ENCODE data around the gene HAUS2.
A peak's percentile ranks its signal among the peaks of the same experiment; 100 is the strongest.
"Not testable (repeated sequence)": the region's sequence is repeated elsewhere in the genome, so short reads cannot be mapped to it uniquely, and the experiment has no call there.

HAUS2 gene

DNA sequence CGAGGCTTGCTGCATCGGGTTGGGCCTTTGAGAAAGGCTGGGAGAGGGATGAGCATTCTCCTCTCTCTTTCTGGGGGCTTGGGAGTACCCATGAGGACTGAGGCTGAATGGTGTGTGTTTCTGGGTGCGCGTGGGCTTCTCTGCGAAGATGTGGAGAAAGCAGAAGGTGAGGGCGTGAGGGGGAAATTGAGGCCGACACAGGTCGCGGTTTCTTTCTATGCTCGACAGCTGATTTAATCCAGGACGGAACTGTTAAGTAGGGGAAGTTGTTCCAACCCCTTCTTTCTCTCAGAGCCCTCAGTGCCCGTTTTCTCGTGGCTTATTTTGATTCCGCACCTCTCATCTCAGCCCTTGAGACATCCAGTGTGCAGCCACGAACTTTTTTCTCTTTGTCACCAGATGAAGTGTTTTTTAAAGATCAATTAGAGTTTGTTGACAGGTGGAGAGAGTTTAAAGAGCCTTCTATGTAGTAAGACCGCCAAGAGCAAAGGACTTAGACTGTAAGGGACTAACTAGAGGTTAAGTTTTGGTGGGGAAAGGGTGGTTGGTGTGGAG, 27.5 kb downstream of the HAUS2 start:
- no peak for DNase-seq

DNA sequence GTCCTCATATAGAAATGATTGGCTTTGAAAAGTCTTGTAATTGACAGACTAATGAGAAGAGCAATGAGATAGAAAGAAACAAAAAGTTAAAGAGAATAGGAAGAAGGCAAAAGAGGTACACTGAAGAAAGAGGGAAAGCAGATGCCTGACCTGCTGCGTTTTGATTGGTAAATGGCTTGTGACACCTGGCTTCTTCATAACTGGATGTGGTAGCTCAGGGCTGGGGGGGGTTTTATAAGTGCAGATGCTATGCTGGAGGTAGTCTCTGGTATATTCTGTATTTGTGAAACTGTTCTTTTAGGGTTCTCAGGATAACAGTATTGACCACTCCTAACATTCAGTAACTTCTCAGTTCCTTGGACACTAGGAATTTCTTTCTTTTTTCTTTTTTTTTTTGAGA, 28.1 kb downstream of the HAUS2 start:
- DNase-seq: no peak

DNA sequence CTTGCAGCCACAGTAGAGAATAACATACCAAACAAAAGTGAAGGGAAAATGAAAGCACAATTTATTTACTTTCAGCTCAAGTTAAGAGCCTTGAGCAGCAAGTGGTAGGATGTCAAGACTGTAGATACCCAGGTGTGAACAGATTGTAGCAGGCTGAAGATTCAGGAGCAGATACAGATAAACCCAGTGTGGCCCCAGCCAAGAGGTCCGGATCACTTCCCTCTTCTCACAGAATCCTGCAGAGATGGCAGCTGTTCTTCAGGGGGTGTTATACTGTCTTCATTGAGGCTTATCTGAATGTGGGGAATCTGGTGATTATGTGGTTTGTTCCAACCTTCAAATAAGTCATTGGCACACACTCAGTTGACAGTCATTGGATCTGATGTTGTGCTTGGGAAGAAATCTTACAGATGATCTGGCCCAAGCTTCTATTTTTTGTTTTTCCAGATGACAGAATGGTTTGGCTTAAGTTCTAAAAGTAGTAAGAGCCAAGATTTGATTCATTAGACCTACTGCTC, 28.9 kb downstream of the HAUS2 start:
- no peak for DNase-seq

DNA sequence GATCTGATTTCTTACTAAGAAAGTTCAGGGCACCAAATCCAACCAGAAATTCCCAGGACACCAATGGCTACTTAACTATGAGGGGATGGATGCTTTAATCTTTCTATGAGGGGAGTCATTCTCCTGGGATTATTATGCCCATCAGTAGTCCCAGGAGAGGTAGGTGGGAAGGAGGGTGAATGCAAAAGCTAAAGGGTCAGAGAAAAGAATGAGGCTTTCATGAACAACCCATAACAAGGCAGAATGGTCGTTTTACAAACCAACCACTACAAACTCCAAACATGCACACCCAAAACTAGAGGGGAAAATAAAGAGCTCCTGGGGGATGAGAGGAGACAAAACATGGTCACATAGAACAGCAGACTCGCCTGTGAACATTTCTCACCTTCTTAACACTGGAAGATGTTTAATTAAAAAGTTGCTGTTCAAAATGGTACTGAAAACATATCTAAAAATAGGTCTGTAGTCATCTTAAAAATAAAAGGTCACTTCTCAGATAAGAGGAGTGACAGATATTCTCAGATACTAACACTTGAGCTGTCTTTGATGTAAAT, 30.4 kb downstream of the HAUS2 start:
- no peak for DNase-seq

DNA sequence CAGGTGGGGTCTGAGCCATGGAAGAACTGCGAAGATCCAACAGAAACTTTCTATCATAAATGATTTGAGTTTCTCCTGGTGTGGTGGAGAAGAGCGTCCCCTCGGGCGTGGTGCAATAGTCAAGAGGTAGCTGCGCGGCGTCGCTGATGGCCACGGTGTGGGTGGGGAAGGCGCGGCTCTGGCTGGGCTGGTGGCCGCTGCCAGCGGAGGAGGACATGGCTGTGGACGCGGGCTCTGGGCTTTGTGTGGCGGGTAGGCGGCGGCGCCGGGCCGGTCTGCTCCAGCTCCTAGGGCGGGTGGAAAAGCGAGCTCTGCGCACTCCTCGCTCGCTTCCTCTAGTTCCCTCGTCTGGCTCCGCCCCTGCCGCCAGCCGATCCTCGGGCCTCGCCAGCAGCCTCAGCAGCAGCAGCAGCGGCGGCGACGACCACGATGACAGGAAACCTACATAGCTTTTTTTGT, 32.7 kb downstream of the HAUS2 start:
- peak; percentile 73 for DNase-seq

DNA sequence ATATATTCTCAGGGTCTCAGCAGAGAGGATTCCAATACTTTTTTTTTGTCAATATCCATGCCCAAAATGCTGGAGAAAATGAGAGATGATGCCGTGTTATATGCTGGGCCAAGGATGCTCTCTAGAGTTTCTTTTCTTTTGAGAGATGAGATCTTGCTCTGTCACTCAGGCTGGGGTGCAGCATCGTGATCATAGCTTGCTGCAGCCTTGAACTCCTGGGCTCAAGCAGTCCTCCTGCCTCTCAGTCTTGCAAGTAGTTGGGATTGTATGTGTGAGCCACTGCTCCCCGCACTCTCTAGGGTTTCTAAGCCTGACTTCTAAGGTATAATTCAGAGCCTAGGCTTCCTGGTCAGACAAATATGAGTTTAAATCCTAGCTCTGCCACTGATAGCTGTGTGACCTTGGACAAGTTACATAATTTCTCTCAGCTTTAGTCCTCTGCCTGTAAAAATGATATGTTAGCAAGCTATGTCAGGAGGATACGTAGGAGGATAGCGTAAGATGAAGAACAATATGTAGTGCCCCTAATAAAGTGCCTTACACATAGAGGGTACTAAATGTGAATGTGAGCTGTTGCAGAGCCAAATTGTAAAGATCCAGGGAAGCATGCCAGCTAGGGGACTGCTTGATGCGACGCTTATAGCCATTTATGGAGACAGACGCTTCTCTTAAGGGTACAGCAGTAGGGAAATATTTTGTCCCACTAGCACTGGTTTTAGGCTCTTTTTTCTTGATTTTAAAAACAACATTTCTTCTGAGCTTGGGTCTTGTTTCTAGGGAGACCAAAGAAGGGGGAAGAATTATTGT, 34.1 kb downstream of the HAUS2 start:
- DNase-seq: peak; percentile 28

DNA sequence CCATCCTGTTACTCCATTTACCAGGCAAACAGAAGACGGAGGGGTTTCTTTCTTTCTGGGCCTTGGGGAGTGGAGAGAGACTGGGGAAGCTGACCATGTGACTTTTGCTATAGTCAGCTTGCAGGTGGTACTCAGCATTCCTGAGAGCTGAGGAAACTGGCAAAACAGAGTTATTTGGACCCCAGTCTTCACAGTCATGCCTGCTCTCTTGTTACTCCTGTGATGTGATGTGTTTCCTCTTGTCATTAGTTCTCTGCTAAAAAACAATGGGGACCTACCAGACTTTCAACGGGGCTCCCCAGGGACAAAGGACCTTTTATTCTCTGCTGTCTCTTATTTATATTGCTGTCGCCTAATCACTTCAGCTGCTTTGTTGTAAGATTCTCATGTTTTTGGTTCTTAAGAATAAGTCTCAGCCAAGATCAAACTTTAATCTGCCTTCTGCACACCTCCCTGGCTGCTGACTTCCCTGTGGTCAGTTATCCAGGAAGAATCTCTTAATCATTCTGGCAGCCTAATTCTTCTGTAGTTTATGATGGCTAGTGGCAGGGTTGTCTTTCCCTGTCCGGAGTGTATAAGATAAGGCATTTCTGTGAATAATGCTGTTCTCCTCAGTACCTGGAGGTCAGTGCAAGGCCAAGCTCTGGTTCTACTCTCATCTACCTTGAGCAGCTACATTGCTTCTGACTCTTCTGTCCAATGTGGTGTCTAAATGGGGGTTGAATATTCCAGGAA, 35.6 kb downstream of the HAUS2 start:
- DNase-seq: no peak

DNA sequence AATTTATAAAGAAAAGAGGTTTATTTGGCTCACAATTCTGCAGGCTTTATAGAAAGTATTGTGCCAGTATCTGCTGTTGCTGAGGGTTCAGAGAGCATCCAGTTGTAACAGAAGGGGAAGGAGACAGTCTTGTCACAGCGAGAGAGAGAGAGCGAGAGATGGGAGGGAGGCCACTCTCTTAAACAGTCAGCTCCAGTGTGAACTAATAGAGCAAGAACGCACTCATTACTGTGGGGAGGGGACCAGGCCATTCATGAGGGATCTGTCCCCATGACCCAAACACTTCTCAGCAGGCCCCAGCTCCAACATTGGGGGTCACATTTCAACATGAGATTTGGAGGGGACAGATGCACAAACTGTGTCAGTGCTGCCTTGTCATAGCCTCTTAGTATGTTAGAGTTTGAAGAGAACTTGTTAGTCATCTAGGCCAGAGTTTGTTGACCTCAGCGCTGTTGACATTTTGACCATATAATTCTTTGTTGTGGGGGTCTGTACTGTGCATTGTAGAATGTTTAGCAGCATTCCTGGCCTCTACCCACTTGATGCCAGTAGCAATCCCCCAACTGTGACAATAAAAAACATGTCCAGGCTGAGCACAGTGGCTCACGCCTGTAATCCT, 42.1 kb downstream of the HAUS2 start:
- no peak for DNase-seq

DNA sequence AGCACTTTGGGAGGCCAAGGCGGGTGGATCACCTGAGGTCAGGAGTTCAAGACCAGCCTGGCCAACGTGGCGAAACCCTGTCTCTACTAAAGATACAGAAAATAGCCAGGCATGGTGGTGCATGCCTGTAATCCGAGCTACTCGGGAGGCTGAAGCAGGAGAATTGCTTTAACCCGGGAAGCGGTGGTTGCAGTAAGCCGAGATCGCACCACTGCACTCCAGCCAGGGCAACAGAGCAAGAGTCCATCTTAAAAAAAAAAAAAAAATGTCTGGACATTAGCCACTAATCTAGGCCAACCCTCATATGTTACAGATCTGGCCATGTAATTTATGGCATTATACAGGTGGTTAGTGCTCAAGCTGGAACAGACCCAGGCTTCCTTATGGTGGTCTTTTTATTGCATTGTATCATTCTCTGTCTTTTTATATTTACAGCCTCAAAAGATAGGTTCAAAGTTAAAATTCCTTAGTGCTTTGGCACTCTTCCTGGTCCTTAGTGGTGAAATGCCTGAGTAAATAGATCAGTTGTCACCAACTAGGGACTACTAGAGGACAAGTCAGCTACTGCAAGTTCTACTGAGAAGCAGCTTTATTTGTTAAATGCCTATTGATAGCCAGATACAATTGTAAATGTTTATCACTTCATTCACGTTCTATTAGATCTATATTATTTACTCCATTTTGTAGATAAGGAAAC, 42.7 kb downstream of the HAUS2 start:
- no peak for DNase-seq

DNA sequence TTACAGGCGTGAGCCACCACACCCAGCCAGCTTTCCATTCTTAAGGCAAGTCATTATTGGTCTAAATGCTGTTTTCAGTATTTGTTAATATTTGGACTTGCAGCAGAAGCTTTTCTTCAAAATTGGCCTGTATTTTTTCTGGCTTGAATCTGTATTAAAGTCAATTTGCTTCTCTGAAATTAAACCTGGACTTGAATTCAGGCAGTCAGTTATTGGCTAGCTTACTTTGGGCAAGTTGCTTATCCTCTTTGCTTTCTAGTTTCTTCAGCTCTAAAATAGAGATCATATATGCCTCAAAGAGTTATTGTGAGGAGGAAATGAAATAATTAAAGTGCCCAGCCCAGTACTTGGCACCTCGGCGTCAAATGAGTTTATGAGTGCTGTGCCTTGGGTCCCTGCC, 44.1 kb downstream of the HAUS2 start:
- DNase-seq: no peak

DNA sequence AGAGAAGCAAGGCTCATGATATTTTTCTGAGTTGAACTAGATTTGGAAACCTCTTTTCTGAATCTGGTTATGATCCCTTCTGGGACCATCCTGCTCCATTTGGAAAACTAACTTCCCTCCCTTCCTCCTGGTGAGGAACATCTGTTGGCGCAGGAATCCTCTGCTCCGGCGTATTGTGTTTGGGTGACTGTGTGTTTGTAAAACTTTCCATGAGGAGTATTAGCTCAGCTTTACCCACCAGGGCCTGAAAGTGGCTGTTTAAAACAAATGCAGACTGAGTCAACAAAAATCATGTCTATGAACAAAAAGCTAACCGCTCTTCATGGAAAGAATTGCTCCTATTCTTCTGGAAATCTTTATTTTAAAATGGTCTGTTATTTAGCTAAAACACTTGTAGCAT, 44.5 kb downstream of the HAUS2 start:
- DNase-seq: no peak

DNA sequence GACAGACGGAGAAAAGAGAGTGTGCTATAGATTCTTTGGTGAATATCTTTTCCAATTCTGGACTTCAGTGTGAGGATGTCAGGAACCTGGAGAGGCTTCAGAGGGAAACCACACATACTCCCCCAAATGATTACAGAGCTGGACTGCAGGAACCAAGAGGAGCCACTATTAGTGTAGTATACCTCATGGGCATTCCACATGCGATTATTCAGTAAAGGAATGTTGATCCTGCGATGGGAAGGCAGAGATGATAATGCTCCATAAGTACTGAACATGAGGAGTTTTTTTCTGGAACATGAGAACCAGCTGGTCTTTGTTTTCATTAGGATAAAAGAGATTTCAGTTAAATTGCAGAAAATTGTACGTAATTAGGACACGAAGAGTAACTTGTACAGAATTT, 45.5 kb downstream of the HAUS2 start:
- no peak for DNase-seq

DNA sequence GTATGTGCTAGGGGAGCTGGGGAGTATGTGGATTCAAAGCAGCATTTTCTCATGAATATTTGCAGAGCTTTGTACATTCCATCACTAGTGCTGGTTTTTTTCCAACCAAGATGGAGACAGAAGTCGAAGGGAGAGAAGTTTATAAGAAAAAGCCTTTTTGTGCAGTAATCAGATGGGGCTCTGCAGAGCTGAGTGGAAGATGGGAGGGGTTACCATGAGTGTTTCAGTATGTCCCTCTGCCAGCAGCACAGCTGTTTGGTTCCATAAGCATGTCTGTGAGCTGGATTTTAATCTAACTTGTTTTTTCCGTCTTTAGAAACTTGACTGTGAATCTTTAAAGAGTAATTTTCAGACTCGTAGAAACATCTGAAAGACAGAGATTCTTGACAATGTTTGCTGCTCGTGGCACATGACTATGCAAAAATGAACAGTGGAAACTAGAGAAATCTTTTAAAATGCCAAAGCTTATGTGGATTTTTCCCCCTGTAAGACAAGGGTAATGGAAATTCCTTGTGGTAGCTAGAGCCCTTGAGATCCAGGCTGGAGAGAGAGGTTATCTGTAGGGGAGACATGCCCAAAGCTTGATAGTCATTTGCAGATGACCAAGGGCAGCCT, 47.1 kb downstream of the HAUS2 start:
- DNase-seq: no peak

DNA sequence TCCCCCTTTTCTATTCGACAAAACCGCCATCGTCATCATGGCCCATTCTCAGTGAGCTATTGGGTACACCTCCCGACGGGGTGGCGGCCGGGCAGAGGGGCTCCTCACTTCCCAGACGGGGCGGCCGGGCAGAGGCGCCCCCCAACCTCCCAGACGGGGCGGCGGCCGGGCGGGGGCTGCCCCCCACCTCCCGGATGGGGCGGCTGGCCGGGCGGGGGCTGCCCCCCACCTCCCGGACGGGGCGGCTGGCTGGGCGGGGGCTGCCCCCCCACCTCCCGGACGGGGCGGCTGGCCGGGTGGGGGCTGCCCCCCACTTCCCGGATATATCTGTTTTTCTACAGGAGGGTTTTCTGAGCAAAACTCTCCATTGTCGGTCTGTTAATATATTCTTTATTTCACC, 52.7 kb downstream of the HAUS2 start:
- DNase-seq: not testable (repeated sequence)

DNA sequence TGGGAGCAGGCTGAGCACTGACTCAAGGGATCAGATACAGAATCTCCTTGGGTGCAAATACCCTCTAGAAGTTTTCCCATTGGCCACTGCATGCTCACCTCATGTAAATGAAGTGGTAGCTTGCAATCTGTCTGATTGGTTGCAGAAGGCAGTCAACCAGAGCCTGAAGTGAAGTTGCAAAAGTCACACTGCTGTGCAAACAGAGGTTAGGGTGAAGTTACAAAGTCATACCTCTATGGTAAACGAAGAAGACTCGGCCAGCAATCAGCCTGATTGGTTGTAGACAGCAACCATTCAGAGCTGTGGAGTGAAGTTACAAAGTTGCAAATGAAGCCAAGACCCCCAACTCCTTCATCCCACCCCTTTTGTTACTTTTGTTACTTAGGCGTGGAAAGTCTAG, 53.9 kb downstream of the HAUS2 start:
- no peak for DNase-seq

DNA sequence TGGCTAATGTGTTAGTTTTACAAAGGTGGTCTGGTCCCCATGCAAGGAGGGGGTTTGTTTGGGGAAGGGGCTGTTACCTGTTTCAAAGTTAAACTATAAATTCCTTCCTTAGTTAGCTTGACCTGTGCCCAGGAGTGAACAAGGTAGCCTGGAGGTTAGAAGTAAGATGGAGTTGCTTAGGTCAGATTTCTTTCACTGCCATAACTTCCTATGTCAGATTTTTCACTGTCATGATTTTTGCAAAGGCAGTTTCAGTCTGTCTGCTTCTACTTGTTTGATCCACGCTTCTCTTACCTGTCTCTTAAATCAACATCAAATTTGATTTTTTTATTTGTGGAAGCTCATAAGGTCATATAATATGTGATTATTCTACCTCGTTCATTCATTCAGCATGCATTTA, 55.3 kb downstream of the HAUS2 start:
- DNase-seq: no peak

DNA sequence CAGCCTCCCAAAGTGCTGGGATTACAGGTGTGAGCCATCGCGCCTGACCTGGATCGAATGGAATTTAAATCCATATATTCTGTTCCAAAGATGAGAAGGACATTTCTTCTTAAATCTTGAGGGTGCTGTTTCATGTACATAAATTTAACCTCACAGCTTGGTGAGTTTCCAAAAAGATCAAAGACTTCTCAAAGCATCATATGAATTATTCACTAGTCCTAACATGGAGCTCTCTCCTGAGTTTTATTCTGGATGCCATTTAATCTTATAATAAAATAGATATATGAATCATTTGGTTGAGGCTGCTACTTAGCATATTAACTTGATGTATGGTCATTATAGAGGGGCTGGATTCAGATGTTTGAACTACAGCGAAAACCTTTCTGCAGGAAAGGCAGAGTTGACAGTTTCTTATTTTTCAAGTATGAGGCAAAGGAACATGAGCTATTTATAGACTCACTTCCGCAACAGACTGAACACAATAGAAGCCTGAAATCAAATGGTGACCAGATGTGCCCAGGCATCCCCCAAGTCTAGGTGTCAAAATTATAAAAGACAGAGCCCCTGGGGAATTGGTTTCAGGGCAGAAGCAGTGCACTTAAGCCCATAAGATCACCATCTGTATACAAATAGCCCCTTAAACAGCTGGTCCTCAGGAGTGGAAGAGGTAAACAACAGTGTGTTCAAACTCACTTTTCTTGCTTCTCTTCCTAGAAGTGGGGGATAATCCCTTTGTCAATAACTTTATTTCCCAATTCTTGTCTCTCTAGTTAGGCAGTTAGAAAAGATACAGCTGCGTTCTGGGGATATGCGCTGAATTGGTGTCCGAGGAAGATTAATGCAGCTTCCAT, 56.5 kb downstream of the HAUS2 start:
- DNase-seq: no peak

DNA sequence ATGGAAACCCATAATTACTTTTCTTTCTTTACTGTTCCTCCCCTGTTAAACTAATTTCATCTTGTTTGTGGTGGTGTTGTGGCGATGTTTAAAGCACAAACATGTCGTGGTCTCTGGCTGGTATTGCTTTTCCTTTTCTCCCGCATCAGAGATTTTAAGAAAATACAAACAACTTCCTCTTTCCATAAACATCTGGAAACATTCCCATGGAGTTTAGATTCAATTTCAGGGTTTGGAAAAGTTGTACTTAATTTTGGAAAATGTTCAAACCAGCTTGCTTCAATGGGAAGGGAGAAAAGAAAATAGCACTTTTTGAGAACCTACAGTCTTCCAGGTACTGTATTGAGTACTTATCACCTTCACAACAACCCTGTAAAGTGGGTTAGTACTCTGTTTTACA, 57.2 kb downstream of the HAUS2 start:
- no peak for DNase-seq

DNA sequence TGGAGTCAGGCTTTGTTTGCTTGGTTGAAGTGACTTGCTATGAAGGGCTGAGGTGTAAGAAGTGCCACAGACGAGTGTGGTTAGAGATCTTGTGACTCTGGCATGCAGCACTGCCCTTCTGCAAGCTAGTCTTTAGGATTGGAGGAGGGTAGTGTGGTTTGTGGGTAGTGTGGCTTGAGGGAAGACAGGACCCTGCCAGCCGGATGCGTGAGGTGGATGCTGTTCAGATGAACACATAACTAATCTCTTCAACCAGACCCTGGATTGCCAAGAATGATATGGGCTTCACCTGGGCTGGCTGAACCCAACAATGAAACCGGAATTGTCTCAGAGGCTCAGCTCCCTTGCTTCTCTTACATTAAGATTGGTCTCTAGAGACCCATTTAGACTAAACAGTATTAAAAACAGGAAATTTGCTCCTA, 59.5 kb downstream of the HAUS2 start:
- no peak for DNase-seq

DNA sequence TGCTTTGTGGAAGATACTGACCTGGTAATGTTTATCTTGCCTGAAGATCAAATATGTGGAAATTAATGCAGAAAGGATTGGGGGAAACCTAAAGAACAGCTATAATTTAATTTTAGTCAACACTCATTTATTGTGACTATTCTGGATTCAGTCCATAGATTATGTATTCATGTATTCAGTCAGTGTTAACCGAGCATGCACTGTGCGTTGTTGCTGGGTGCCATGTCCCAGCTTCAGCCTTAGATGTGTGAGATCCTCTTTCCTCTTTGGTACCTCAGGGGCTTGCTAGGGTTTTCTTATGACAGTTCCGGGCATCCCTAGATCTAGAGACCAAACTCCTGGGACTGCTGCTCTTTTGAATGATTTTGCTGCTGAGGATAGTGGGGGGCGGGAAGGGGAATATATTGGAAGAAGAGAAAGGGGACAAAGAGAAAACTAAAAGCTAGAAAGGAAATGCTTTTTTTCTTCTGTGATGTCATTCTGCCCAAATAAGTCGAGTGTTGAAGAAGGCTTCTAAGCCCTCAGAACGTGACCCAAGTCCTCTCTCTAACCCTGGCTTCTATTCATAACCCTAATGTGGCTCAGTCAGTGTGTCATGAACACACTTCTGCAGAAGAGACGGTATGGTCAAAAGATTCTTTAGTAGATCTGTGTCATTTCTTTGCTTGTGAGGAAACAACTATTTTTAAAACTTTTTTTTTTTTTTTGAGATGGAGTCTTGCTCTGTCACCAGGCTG, 60.3 kb downstream of the HAUS2 start:
- DNase-seq: no peak
